WTC11 (cell line): ENCODE measurements around the gene GGCT. TPM values are rescaled to one million over a fixed set of nuclear protein-coding genes. Genes with fewer than 3 reads are reported as not detected.
A peak's percentile ranks its signal among the peaks of the same experiment; 100 is the strongest.

ENCODE experiments used
- ELF4 ChIP-seq: sonication (generic); formaldehyde crosslinking; IDR thresholded peaks from 2 replicates; pipeline ENCODE4 v1.8.1; 2022; ENCODE audit warnings: low read depth, mild to moderate bottlenecking, moderate library complexity, missing genetic modification reagents
- HMGXB4 ChIP-seq: sonication (generic); formaldehyde crosslinking; IDR thresholded peaks from 2 replicates; pipeline ENCODE4 v1.8.1; 2023; ENCODE audit warnings: mild to moderate bottlenecking, moderate library complexity, missing genetic modification reagents
- IRF2 ChIP-seq: sonication (generic); formaldehyde crosslinking; IDR thresholded peaks from 2 replicates; pipeline ENCODE4 v1.8.0; 2022; ENCODE audit warnings: low read depth, missing genetic modification reagents, borderline replicate concordance
- MAX ChIP-seq: sonication (generic); formaldehyde crosslinking; IDR thresholded peaks from 2 replicates; pipeline ENCODE4 v1.8.0; 2022; ENCODE audit warnings: mild to moderate bottlenecking, missing genetic modification reagents
- SP1 ChIP-seq: sonication (generic); formaldehyde crosslinking; conservative IDR thresholded peaks from 2 replicates; pipeline ENCODE4 v1.8.1; 2022; ENCODE audit warnings: missing genetic modification reagents
- TP53 ChIP-seq: sonication (generic); formaldehyde crosslinking; IDR thresholded peaks from 2 replicates; pipeline ENCODE4 v1.8.1; 2023; ENCODE audit warnings: mild to moderate bottlenecking, missing genetic modification reagents
- ZNF121 ChIP-seq: sonication (generic); formaldehyde crosslinking; IDR thresholded peaks from 2 replicates; pipeline ENCODE4 v1.8.0; 2023; ENCODE audit warnings: missing genetic modification reagents
- ZNF232 ChIP-seq: sonication (generic); formaldehyde crosslinking; IDR thresholded peaks from 2 replicates; pipeline ENCODE4 v1.8.0; 2022; ENCODE audit warnings: mild to moderate bottlenecking, missing genetic modification reagents
- ZNF263 ChIP-seq: sonication (generic); formaldehyde crosslinking; IDR thresholded peaks from 2 replicates; pipeline ENCODE4 v1.8.1; 2022; ENCODE audit warnings: low read depth, mild to moderate bottlenecking, moderate library complexity, missing genetic modification reagents
- ZNF317 ChIP-seq: sonication (generic); formaldehyde crosslinking; IDR thresholded peaks from 2 replicates; pipeline ENCODE4 v1.8.1; 2023; ENCODE audit warnings: low read depth, mild to moderate bottlenecking, moderate library complexity, missing genetic modification reagents, borderline replicate concordance
- ZNF396 ChIP-seq: fragments of 250-450 bp; sonication (Bioruptor Pico); IDR thresholded peaks from 2 replicates; pipeline ENCODE4 v1.8.0; 2021; ENCODE audit warnings: mild to moderate bottlenecking, moderate library complexity, borderline replicate concordance
- total RNA-seq: library from RNA; stranded (reverse); gene quantifications from 3 replicates; pipeline ENCODE4 v1.2.3, GENCODE V29; 2021
- TF ChIP-seq, protein P1 (sequence below): sonication (generic); formaldehyde crosslinking; IDR thresholded peaks from 2 replicates; pipeline ENCODE4 v1.8.1; 2022; ENCODE audit warnings: low read depth, mild to moderate bottlenecking, moderate library complexity, missing genetic modification reagents, borderline replicate concordance
- TF ChIP-seq, protein P2 (sequence below): sonication (generic); formaldehyde crosslinking; conservative IDR thresholded peaks from 2 replicates; pipeline ENCODE4 v1.8.1; 2023; ENCODE audit warnings: mild to moderate bottlenecking, low read depth, missing genetic modification reagents, moderate library complexity
- TF ChIP-seq, protein P3 (sequence below): sonication (generic); formaldehyde crosslinking; IDR thresholded peaks from 2 replicates; pipeline ENCODE4 v1.8.1; 2022; ENCODE audit warnings: mild to moderate bottlenecking, moderate library complexity, missing genetic modification reagents
- TF ChIP-seq, protein P4 (sequence below): sonication (generic); formaldehyde crosslinking; IDR thresholded peaks from 2 replicates; pipeline ENCODE4 v1.8.1; 2023; ENCODE audit warnings: mild to moderate bottlenecking, missing genetic modification reagents
- TF ChIP-seq, protein P5 (sequence below): sonication (generic); formaldehyde crosslinking; IDR thresholded peaks from 2 replicates; pipeline ENCODE4 v1.8.1; 2022; ENCODE audit warnings: low read depth, missing genetic modification reagents, borderline replicate concordance

Gene GGCT
- total RNA-seq, 1 experiment from 2014 or later, result 95.4 TPM

DNA sequence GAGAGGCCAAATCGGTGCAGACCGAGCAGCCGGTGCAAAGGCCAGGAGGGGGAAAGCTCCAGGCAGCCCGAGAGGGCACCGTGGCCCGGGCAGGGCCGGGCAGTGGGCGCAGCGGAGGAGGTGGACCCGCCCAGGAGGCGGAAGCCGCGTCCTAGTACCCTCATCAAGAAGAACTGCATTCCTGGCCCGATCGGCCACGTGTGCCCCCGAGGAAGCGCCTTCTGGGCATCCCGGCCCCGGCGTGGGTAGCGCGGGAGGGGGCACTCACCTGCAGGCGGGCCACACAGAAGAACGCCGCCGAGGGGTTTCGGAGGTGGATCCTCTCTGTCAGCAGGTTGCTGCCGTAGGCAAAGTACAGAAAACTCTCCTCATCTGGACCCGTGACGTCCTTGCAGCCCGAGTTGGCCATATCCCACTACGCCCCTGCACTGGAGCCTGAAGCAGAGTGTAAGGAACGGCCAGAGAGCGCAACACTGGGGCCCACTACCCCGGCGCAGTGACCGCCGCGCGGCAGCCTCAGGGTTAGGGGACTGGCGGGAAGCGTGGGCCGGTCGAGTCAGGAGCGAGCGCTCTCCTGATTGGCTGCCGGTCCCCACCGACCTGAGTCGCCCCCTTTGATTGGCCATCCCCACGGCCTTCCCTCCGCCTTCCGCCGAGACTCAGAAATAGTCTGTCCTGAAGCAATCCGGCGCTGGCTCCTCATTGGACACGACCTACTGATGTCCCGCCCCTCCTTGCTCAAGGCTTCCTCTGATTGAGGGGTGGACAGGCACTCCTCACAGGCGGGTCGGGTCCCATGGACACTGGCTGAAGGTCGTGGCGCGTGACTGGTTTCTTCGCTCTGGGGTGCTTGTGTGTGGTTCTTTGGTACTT is at the start of gene GGCT (continued):
- peak; percentile 75 for TF ChIP-seq HMGXB4 (CRISPR knock-in tag)
- no peak for TF ChIP-seq ZNF317 (CRISPR knock-in tag)
- TF ChIP-seq TP53 (CRISPR knock-in tag), result no peak
- TF ChIP-seq IRF2 (CRISPR knock-in tag), result 0 out of 2 replicates have a peak, but pooled peaks have one; percentile 17
- no peak for TF ChIP-seq ZNF396 (CRISPR knock-in tag)
- no peak for TF ChIP-seq ZNF121 (CRISPR knock-in tag)
- TF ChIP-seq MAX (CRISPR knock-in tag), result peak; percentile 93
- TF ChIP-seq, protein P1, sequence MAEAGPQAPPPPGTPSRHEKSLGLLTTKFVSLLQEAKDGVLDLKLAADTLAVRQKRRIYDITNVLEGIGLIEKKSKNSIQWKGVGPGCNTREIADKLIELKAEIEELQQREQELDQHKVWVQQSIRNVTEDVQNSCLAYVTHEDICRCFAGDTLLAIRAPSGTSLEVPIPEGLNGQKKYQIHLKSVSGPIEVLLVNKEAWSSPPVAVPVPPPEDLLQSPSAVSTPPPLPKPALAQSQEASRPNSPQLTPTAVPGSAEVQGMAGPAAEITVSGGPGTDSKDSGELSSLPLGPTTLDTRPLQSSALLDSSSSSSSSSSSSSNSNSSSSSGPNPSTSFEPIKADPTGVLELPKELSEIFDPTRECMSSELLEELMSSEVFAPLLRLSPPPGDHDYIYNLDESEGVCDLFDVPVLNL (CRISPR knock-in tag), result peak; percentile 65; the same call in 1 of the 2 replicates
- no peak; the same call in none of the 2 replicates for TF ChIP-seq SP1
- 0 out of 2 replicates have a peak, but pooled peaks have one; percentile 38 for TF ChIP-seq ZNF263 (CRISPR knock-in tag)
- TF ChIP-seq, protein P2, sequence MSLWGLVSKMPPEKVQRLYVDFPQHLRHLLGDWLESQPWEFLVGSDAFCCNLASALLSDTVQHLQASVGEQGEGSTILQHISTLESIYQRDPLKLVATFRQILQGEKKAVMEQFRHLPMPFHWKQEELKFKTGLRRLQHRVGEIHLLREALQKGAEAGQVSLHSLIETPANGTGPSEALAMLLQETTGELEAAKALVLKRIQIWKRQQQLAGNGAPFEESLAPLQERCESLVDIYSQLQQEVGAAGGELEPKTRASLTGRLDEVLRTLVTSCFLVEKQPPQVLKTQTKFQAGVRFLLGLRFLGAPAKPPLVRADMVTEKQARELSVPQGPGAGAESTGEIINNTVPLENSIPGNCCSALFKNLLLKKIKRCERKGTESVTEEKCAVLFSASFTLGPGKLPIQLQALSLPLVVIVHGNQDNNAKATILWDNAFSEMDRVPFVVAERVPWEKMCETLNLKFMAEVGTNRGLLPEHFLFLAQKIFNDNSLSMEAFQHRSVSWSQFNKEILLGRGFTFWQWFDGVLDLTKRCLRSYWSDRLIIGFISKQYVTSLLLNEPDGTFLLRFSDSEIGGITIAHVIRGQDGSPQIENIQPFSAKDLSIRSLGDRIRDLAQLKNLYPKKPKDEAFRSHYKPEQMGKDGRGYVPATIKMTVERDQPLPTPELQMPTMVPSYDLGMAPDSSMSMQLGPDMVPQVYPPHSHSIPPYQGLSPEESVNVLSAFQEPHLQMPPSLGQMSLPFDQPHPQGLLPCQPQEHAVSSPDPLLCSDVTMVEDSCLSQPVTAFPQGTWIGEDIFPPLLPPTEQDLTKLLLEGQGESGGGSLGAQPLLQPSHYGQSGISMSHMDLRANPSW, result no peak
- no peak for TF ChIP-seq ELF4
- TF ChIP-seq, protein P3, sequence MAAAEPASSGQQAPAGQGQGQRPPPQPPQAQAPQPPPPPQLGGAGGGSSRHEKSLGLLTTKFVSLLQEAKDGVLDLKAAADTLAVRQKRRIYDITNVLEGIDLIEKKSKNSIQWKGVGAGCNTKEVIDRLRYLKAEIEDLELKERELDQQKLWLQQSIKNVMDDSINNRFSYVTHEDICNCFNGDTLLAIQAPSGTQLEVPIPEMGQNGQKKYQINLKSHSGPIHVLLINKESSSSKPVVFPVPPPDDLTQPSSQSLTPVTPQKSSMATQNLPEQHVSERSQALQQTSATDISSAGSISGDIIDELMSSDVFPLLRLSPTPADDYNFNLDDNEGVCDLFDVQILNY (CRISPR knock-in tag), result peak; percentile 94
- TF ChIP-seq ZNF232 (CRISPR knock-in tag), result no peak
- TF ChIP-seq, protein P4, sequence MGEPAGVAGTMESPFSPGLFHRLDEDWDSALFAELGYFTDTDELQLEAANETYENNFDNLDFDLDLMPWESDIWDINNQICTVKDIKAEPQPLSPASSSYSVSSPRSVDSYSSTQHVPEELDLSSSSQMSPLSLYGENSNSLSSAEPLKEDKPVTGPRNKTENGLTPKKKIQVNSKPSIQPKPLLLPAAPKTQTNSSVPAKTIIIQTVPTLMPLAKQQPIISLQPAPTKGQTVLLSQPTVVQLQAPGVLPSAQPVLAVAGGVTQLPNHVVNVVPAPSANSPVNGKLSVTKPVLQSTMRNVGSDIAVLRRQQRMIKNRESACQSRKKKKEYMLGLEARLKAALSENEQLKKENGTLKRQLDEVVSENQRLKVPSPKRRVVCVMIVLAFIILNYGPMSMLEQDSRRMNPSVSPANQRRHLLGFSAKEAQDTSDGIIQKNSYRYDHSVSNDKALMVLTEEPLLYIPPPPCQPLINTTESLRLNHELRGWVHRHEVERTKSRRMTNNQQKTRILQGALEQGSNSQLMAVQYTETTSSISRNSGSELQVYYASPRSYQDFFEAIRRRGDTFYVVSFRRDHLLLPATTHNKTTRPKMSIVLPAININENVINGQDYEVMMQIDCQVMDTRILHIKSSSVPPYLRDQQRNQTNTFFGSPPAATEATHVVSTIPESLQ (CRISPR knock-in tag), result 0 out of 2 replicates have a peak, but pooled peaks have one; percentile 63
- TF ChIP-seq, protein P5, sequence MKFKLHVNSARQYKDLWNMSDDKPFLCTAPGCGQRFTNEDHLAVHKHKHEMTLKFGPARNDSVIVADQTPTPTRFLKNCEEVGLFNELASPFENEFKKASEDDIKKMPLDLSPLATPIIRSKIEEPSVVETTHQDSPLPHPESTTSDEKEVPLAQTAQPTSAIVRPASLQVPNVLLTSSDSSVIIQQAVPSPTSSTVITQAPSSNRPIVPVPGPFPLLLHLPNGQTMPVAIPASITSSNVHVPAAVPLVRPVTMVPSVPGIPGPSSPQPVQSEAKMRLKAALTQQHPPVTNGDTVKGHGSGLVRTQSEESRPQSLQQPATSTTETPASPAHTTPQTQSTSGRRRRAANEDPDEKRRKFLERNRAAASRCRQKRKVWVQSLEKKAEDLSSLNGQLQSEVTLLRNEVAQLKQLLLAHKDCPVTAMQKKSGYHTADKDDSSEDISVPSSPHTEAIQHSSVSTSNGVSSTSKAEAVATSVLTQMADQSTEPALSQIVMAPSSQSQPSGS (CRISPR knock-in tag), result no peak
